ENCODE measurements around the gene SLC7A1. TPM values are rescaled to one million over a fixed set of nuclear protein-coding genes. Genes with fewer than 3 reads are reported as not detected.

Gene SLC7A1
- total RNA-seq, 1 experiment from 2014 or later, result 84.5 TPM

GRCh38 chr13:29551214-29551613 lies 44.3 kb downstream of the SLC7A1 start (continued):
- TF ChIP-seq CDX4 (CRISPR knock-in tag; IDR thresholded peaks at IDR 0.05; ENCODE audit: borderline replicate concordance), result no peak
- TF ChIP-seq CTCF (IDR thresholded peaks at IDR 0.05), result no peak

- CTCF ChIA-PET, result no interaction called here
- TF ChIP-seq NR1H2 (CRISPR knock-in tag; IDR thresholded peaks at IDR 0.05), result no peak
- TF ChIP-seq SP1 (CRISPR knock-in tag; conservative IDR thresholded peaks at IDR 0.05), result no peak
- TF ChIP-seq RELA (CRISPR knock-in tag; IDR thresholded peaks at IDR 0.05; ENCODE audit: borderline replicate concordance), result no peak
- no peak for TF ChIP-seq ESRRA (CRISPR knock-in tag; IDR thresholded peaks at IDR 0.05; ENCODE audit: borderline replicate concordance)
- TF ChIP-seq EMX1 (CRISPR knock-in tag; IDR thresholded peaks at IDR 0.05), result no peak
- TF ChIP-seq ZNF232 (CRISPR knock-in tag; IDR thresholded peaks at IDR 0.05), result no peak
- TF ChIP-seq MYBL2 (CRISPR knock-in tag; IDR thresholded peaks at IDR 0.05), result no peak
- TF ChIP-seq ZSCAN18 (CRISPR knock-in tag; IDR thresholded peaks at IDR 0.05), result no peak
- no peak for TF ChIP-seq CTCF (IDR thresholded peaks at IDR 0.05)
- no peak for TF ChIP-seq RORB (CRISPR knock-in tag; IDR thresholded peaks at IDR 0.05)
- no peak for TF ChIP-seq IRF2 (CRISPR knock-in tag; IDR thresholded peaks at IDR 0.05; ENCODE audit: borderline replicate concordance, low read depth)
- TF ChIP-seq ZNF138 (CRISPR knock-in tag; conservative IDR thresholded peaks at IDR 0.05), result no peak
- TF ChIP-seq NR3C1 (CRISPR knock-in tag; conservative IDR thresholded peaks at IDR 0.05; ENCODE audit: low read depth), result no peak
- TF ChIP-seq ZNF121 (CRISPR knock-in tag; IDR thresholded peaks at IDR 0.05), result no peak
- TF ChIP-seq E2F4 (CRISPR knock-in tag; IDR thresholded peaks at IDR 0.05; ENCODE audit: borderline replicate concordance, low read depth), result no peak
- TF ChIP-seq ATF1 (CRISPR knock-in tag; IDR thresholded peaks at IDR 0.05), result no peak
- no peak for TF ChIP-seq ZNF425 (CRISPR knock-in tag; conservative IDR thresholded peaks at IDR 0.05)
- Mint-ChIP-seq H3K27me3 (ENCODE audit: low read depth) (no peaks in the 10 kb centered on the region), H3K4me3 (no peak overlapping the region), H3K27ac (no peak overlapping the region), H3K4me1 (peaks cover 31% of the 10 kb centered on the region), H3K9me3 (no peaks in the 10 kb centered on the region), H3K36me3 (peaks cover 57% of the 10 kb centered on the region)
- ATAC-seq, result no peak
- no peak for DNase-seq (ENCODE audit: low spot score)
- POLR2A ChIA-PET, result no interaction called here
These were observed 45.0 kb downstream of the SLC7A1 start for GRCh38 chr13:29550430-29550988.

Data from WTC11 (cell line).